OCI-LY3 (cell line): Measurements from ENCODE around the gene XPO1.
A peak's percentile ranks its signal among the peaks of the same experiment; 100 is the strongest.

Experiments
- H2AFZ ChIP-seq: fragments of 200-600, 300-600 bp; shearing (Covaris generic); 2 replicates; pipeline ENCODE4 v1.6.0; 2014; ENCODE audit warnings: antibody characterized with exemption, low read depth, low read length
- H3K27ac ChIP-seq: fragments of 200-600, 300-600 bp; sonication (generic); 2 replicates; pipeline ENCODE4 v1.5.1; 2014; ENCODE audit warnings: mild to moderate bottlenecking, low read length, moderate library complexity, mixed read lengths
- H3K27me3 ChIP-seq: fragments of 200-600, 300-600 bp; sonication (generic); 2 replicates; pipeline ENCODE4 v1.6.1; 2014; ENCODE audit warnings: low read depth, low read length, mixed read lengths
- H3K36me3 ChIP-seq: fragments of 200-600, 300-600 bp; sonication (generic); replicated peaks from 2 replicates; pipeline ENCODE3; 2014; ENCODE audit warnings: low read depth, low read length, mixed read lengths
- H3K4me1 ChIP-seq: fragments of 300-600, 200-600 bp; sonication (generic); 2 replicates; pipeline ENCODE4 v1.6.1; 2014; ENCODE audit warnings: low read length, mixed read lengths
- H3K4me2 ChIP-seq: fragments of 200-600, 300-600 bp; sonication (generic); 2 replicates; pipeline ENCODE4 v1.6.1; 2014; ENCODE audit warnings: low read length, mixed read lengths
- H3K4me3 ChIP-seq: fragments of 300-600, 200-600 bp; sonication (generic); 2 replicates; pipeline ENCODE4 v1.5.1; 2014; ENCODE audit warnings: antibody characterized with exemption, mild to moderate bottlenecking, low read length, moderate library complexity
- H3K79me2 ChIP-seq: fragments of 300-600, 200-600 bp; shearing (Covaris generic); 2 replicates; pipeline ENCODE4 v1.6.1; 2014; ENCODE audit warnings: mild to moderate bottlenecking, low read length, mixed read lengths
- H3K9ac ChIP-seq: fragments of 300-600, 200-600 bp; shearing (Covaris generic); 2 replicates; pipeline ENCODE4 v1.6.0; 2014; ENCODE audit warnings: mild to moderate bottlenecking, low read length, moderate library complexity
- H3K9me3 ChIP-seq: fragments of 200-600, 300-600 bp; shearing (Covaris generic); 2 replicates; pipeline ENCODE4 v1.6.1; 2014; ENCODE audit warnings: low read length, mixed read lengths; ENCODE audit not compliant: insufficient read depth
- H4K20me1 ChIP-seq: fragments of 200-600, 300-600 bp; sonication (generic); 2 replicates; pipeline ENCODE4 v1.6.1; 2016; ENCODE audit warnings: low read length, mixed read lengths; ENCODE audit not compliant: insufficient read depth
- EZH2phosphoT487 ChIP-seq: fragments of 200-600 bp; shearing (Covaris generic); IDR thresholded peaks from 2 replicates; pipeline ENCODE4 v1.6.1; 2018; ENCODE audit warnings: antibody characterized with exemption, mixed run types, low read depth
- TF ChIP-seq, protein P1 (sequence below): fragments of 200-600, 300-600 bp; sonication (generic); IDR thresholded peaks from 2 replicates; pipeline ENCODE4 v1.5.1; 2014; ENCODE audit warnings: antibody characterized with exemption, low read length, low read depth

Gene XPO1

DNA sequence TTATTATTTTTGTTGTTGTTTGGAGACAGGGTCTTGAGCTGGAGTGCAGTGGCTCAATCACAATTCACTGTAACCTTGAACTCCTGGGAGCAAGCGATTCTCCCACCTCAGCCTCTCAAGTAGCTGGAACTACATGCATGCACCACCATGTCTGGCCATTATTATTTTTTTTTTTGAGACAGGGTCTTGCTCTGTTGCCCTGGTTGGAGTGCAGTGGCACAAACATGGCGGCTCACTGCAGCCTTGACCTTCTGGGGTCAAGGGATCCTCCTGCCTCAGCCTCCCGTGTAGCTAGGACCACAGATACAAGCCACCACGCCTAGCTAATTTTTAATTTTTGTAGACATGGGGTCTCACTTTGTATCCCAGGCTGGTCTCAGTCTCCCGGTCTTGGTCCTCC, 20.0 kb upstream of the XPO1 start:
- H3K9ac ChIP-seq: no peak overlapping the region
- no peaks in the 10 kb centered on the region for H3K4me1 ChIP-seq
- no peak overlapping the region for H3K4me3 ChIP-seq
- H3K27me3 ChIP-seq: peaks cover 7% of the 10 kb centered on the region
- TF ChIP-seq EZH2phosphoT487: no peak
- TF ChIP-seq, protein P1, sequence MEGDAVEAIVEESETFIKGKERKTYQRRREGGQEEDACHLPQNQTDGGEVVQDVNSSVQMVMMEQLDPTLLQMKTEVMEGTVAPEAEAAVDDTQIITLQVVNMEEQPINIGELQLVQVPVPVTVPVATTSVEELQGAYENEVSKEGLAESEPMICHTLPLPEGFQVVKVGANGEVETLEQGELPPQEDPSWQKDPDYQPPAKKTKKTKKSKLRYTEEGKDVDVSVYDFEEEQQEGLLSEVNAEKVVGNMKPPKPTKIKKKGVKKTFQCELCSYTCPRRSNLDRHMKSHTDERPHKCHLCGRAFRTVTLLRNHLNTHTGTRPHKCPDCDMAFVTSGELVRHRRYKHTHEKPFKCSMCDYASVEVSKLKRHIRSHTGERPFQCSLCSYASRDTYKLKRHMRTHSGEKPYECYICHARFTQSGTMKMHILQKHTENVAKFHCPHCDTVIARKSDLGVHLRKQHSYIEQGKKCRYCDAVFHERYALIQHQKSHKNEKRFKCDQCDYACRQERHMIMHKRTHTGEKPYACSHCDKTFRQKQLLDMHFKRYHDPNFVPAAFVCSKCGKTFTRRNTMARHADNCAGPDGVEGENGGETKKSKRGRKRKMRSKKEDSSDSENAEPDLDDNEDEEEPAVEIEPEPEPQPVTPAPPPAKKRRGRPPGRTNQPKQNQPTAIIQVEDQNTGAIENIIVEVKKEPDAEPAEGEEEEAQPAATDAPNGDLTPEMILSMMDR: no peak
- no peak overlapping the region for H2AFZ ChIP-seq
- no peaks in the 10 kb centered on the region for H3K36me3 ChIP-seq
- H3K4me2 ChIP-seq: no peak overlapping the region
- H4K20me1 ChIP-seq: no peaks in the 10 kb centered on the region
- H3K79me2 ChIP-seq: no peaks in the 10 kb centered on the region
- H3K27ac ChIP-seq: no peak overlapping the region
- H3K9me3 ChIP-seq: no peaks in the 10 kb centered on the region

DNA sequence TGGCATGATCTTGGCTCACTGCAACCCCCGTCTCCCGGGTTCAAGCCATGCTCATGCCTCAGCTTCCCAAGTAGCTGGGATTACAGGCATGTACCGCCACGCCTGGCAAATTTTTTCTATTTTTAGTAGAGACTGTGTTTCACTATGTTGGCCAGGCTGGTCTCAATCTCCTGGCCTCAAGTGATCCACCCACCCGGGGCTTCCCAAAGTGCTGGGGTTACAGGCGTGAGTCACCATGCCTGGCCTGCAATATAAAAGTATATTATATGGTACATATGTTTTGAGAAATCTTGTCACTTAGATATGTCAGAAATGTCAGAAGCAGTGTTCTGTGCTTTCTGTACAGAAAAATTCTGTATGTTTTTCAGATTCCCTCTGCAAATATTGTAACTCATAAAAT, 19.2 kb upstream of the XPO1 start:
- Histone ChIP-seq H3K4me3 (no peak overlapping the region), H4K20me1 (no peaks in the 10 kb centered on the region), H3K27ac (no peak overlapping the region), H3K9ac (no peak overlapping the region), H2AFZ (no peak overlapping the region), H3K4me1 (no peaks in the 10 kb centered on the region), H3K9me3 (no peaks in the 10 kb centered on the region), H3K36me3 (no peaks in the 10 kb centered on the region), H3K79me2 (no peaks in the 10 kb centered on the region), H3K27me3 (peaks cover 3% of the 10 kb centered on the region; the same call in 1 of the 2 replicates), H3K4me2 (no peak overlapping the region)
- TF ChIP-seq, protein P1: no peak
- no peak for TF ChIP-seq EZH2phosphoT487

DNA sequence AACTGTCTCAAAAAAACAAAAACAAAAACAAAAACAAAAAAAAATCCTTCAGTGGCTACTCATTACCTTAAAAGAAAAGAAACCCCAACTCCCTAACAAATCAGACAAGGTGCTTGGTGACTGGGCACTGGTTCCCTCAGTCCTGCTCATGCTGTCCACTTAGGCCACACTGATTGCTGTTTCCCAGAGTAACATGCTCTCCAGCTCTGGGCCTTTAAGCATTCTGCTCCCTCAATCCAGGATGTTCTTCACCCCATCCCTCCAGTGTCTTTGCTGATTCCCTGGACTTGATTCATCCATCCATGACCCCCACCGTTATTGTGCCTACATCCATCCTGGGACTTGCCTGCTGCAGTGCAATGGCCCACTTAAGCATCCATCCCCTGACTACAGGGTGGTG, 16.4 kb upstream of the XPO1 start:
- no peaks in the 10 kb centered on the region for H3K4me1 ChIP-seq
- no peak for TF ChIP-seq EZH2phosphoT487
- TF ChIP-seq, protein P1: no peak
- no peaks in the 10 kb centered on the region for H3K27me3 ChIP-seq
- H3K36me3 ChIP-seq: no peaks in the 10 kb centered on the region
- no peaks in the 10 kb centered on the region for H3K79me2 ChIP-seq
- H3K4me2 ChIP-seq: no peak overlapping the region
- no peaks in the 10 kb centered on the region for H4K20me1 ChIP-seq
- H3K9ac ChIP-seq: no peak overlapping the region
- no peak overlapping the region for H2AFZ ChIP-seq
- H3K9me3 ChIP-seq: no peaks in the 10 kb centered on the region
- no peak overlapping the region for H3K4me3 ChIP-seq
- H3K27ac ChIP-seq: no peak overlapping the region

DNA sequence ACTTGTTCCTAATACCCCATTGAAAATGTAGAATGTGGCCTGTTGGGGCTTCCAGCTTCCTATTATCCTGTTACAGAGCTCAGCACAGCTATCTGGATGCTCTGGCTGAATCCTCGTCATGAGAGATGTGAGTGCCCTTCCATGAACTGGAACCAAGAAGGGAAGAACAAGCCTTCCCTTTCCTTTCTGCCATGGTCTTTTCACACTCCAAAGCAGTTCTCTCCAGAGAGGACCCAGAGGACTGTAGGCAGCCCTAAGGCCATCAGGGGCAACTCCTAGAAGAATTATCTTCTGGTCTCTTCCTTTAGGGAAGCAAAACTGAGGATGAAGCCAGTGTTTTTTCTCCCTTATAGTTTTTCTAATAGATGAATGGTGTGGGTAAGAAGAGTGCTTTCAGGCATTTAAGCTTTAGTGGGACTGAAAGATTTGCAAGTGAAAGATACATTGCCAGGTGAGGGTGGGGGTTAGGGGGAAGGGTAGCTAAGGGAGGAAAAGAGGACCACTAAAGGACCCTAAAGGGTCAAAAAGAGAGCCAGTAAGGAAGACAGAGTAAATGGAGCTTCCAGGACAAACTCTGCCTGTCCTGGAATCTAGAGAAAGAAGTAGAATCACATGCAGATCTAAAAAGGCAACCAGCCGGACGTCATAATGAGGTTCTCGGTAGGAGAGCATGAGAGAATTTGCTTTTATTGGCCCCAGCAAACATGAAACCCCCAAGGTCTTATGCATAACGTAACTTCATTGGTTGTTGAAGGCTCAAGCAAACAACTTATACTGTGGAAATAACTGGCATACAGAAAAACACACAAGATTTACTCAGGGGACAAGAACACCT, 12.4 kb upstream of the XPO1 start:
- Histone ChIP-seq H3K4me1 (no peaks in the 10 kb centered on the region), H3K27ac (no peak overlapping the region), H2AFZ (0 out of 2 replicates have a peak overlapping the region, but pooled peaks have one; percentile 54), H3K4me2 (no peak overlapping the region), H3K27me3 (no peaks in the 10 kb centered on the region), H4K20me1 (no peaks in the 10 kb centered on the region), H3K4me3 (no peak overlapping the region), H3K79me2 (no peaks in the 10 kb centered on the region), H3K36me3 (no peaks in the 10 kb centered on the region), H3K9ac (no peak overlapping the region), H3K9me3 (no peaks in the 10 kb centered on the region)
- no peak for TF ChIP-seq EZH2phosphoT487
- TF ChIP-seq, protein P1: no peak
